ENCODE results near the gene TGM5. TPM values are rescaled to one million over a fixed set of nuclear protein-coding genes. Genes with fewer than 3 reads are reported as not detected.

The TGM5 gene
- total RNA-seq, 4 donors from 2014 or later: 61.6 to 146 (median 69.3) TPM

DNA sequence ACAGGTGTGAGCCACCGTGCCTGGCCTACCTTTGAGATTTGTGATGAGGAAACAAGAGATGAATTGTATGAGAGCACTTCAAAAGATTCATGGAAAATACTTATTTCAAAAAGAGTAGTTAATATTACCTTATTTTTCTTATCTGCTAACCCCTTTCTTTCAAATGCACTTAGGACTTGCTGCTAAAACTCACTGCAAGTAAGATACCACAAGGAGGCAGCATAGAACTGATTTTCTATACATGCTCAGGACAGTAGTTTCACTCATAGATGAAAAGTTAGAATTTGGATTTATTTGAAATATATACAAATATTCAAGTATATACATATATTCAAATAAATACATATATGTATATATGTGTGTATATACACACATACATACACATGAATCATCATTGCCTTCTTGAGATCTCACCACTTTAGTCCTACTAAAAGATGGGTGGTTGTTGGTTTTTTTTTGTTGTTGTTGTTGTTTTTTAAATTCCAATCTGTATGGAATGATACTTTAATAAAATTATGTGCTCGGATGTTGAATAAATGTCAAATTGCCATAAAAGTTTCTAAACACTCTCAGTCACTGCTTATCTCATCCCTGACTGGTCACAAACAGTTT, 79.1 kb downstream of the TGM5 start:
- 86% methylated on average over 2 of the region's 2 CpGs for WGBS

DNA sequence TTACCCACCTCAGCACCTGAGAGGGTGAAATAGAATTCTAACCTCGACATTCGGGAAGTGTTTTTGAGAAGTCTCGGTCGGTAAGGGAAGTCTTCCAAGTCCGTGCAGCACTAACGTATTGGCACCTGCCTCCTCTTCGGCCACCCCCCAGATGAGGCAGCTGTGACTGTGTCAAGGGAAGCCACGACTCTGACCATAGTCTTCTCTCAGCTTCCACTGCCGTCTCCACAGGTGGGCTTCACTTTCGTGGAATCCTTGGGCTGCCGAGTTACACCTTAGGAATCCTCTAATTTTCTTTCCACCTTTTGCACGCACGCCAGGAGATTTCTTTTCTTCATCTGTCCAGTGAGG, 80.8 kb downstream of the TGM5 start:
- peaks cover 31% of the 10 kb centered on the region for H3K4me1 ChIP-seq
- no peak for DNase-seq (ENCODE audit: low spot score in 2 of 2)

More for the DNA sequence above, 79.1 kb downstream of the TGM5 start:
- no peaks in the 10 kb centered on the region for H3K27me3 ChIP-seq
- H3K36me3 ChIP-seq: peaks cover 34% of the 10 kb centered on the region
- no peaks in the 10 kb centered on the region for H3K9me3 ChIP-seq
- TF ChIP-seq POLR2AphosphoS5 (IDR thresholded peaks at IDR 0.05) (no peak), CTCF (IDR thresholded peaks at IDR 0.05) (peak; percentile 32 to 33)
- H3K4me1 ChIP-seq: peaks cover 31% of the 10 kb centered on the region
- no peak for DNase-seq (ENCODE audit: low spot score in 2 of 2)
- no peak overlapping the region for H3K27ac ChIP-seq
- H3K4me3 ChIP-seq: no peak overlapping the region

DNA sequence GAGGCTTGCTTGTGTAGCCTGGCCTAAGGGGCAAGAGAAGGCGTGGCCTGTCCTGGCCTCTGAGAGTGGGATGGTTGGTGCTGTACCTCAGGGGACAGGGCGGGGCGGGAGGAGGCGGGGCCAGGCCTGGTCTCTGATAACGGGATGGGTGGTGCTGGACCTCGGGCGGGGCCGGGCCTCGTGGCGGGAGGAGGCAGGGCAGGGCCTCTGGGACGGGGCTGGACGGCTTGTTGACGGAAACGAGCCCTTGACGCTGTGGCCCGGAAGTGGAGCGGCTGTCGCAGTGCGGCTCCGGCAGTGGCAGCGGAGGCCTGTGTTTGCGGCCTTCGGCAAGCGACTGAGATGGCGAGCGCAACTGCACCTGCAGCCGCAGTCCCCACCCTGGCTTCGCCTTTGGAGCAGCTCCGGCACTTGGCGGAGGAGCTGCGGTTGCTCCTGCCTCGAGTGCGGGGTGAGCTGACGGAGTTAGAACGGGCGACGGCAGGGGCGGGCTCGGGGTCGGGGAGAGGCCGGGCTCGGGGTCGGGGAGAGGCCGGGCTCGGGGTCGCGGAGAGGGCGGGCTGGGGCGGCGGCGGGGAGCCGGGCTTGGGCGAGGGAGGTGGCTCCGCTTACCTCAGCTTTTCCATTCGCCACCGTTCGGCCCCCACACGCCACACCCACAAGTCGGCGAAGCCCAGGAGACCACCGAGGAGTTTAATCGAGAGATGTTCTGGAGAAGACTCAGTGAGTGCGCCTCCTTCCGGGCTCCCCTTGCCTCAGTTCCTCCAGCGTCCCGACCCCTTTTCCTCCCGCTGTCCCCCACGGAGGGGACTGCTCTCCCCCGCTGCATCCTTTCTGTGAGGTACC, 81.3 kb downstream of the TGM5 start, which contains the start of gene CCNDBP1:
Gene CCNDBP1, plus strand, starts transcription at position 247 of the 846 bp plus-strand sequence. Its CDS starts 96 bp downstream, at position 343.
- H3K27me3 ChIP-seq: no peaks in the 10 kb centered on the region
- TF ChIP-seq CTCF (IDR thresholded peaks at IDR 0.05) (no peak), POLR2AphosphoS5 (IDR thresholded peaks at IDR 0.05) (peak in 2 of 3 donors; percentile 86 to 91), POLR2A (IDR thresholded peaks at IDR 0.05) (peak; percentile 51 to 77)
- peak; percentile 97 for DNase-seq (ENCODE audit: low spot score in 2 of 2)
- H3K27ac ChIP-seq: peak within 1 kb of the TSS; percentile 89
- peaks cover 27% of the 10 kb centered on the region for H3K36me3 ChIP-seq
- peaks cover 31% of the 10 kb centered on the region for H3K4me1 ChIP-seq
- WGBS: under 1% methylated on average over 45 of the region's 69 CpGs
- H3K4me3 ChIP-seq: peak within 1 kb of the TSS; percentile 91
- H3K9me3 ChIP-seq: no peaks in the 10 kb centered on the region

More for the DNA sequence above, 80.8 kb downstream of the TGM5 start:
- Histone ChIP-seq H3K27me3 (no peaks in the 10 kb centered on the region), H3K27ac (peak overlapping the region; percentile 89), H3K4me3 (peak overlapping the region; percentile 91), H3K9me3 (no peaks in the 10 kb centered on the region), H3K36me3 (peaks cover 32% of the 10 kb centered on the region)
- TF ChIP-seq EP300 (IDR thresholded peaks at IDR 0.05) (no peak), CTCF (IDR thresholded peaks at IDR 0.05) (no peak), POLR2AphosphoS5 (IDR thresholded peaks at IDR 0.05) (no peak)
- 1% methylated on average over 13 of the region's 13 CpGs for WGBS

GRCh38 chr15:43184407-43185124, 82.2 kb downstream of the TGM5 start:
- H3K27ac ChIP-seq: peak overlapping the region; percentile 89
- no peak for TF ChIP-seq POLR2A (IDR thresholded peaks at IDR 0.05)
- TF ChIP-seq EP300 (IDR thresholded peaks at IDR 0.05): no peak
- 72% methylated on average over 8 of the region's 9 CpGs for WGBS
- H3K4me3 ChIP-seq: peak overlapping the region; percentile 91
- H3K36me3 ChIP-seq: peaks cover 19% of the 10 kb centered on the region
- no peaks in the 10 kb centered on the region for H3K27me3 ChIP-seq
- DNase-seq (ENCODE audit: low spot score in 2 of 2): no peak
- H3K4me1 ChIP-seq: peaks cover 26% of the 10 kb centered on the region
- H3K9me3 ChIP-seq: no peaks in the 10 kb centered on the region

DNA sequence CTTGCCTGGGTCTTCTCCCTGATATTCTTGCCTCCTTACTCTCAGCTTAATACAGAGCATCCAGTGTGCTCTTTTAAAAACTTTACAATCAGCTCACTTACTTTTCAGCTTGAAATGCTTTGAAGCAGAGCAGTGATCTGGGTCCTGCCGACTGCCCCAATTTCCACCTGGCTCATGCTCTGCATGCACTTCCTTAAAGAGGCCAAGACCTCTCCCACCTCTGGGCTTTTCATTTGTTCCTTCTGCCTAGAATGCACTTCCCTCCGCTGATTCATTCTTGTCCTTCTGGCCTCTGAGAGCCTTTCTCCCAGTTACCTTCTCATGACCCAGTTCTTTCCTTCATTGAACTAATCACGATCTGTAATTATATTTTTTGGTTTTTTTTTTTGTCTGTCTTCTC, 83.5 kb downstream of the TGM5 start:
- Histone ChIP-seq H3K27me3 (no peaks in the 10 kb centered on the region), H3K9me3 (no peaks in the 10 kb centered on the region), H3K36me3 (peaks cover 26% of the 10 kb centered on the region), H3K27ac (no peak overlapping the region), H3K4me3 (no peak overlapping the region), H3K4me1 (peaks cover 19% of the 10 kb centered on the region)
- 78% methylated on average over 3 of the region's 3 CpGs for WGBS
- TF ChIP-seq EP300 (IDR thresholded peaks at IDR 0.05) (no peak), CTCF (IDR thresholded peaks at IDR 0.05) (no peak), POLR2AphosphoS5 (IDR thresholded peaks at IDR 0.05) (no peak), POLR2A (IDR thresholded peaks at IDR 0.05) (no peak)
- DNase-seq (ENCODE audit: low spot score in 2 of 2): no peak

Other genes starting within 250 kb of the TGM5 start
- 10 to 100 TPM; 14.0 to 41.4 (median 19.2) TPM for gene UBR1, start 160.9 kb downstream of the TGM5 start, total RNA-seq
- 10 to 100 TPM; 12.5 to 31.3 (median 20.3) TPM for gene TMEM62, start 133.3 kb downstream of the TGM5 start, total RNA-seq
- gene CCNDBP1, start 81.5 kb downstream of the TGM5 start, total RNA-seq: 10 to 100 TPM; 55.9 to 93.7 (median 81.2) TPM
- not detected for gene EPB42, start 45.9 kb downstream of the TGM5 start, total RNA-seq
- not detected for gene TGM7, start 35.3 kb upstream of the TGM5 start, total RNA-seq
- 1 to 10 TPM; 3.2 to 5.7 (median 5.6) TPM for gene LCMT2, start 63.6 kb upstream of the TGM5 start, total RNA-seq
- gene ZSCAN29, start 104.1 kb upstream of the TGM5 start, total RNA-seq: 10 to 100 TPM in 3 of 4 donors, 1 to 10 TPM in 1; 7.7 to 21.1 (median 16.2) TPM
- 10 to 100 TPM; 13.0 to 28.5 (median 22.2) TPM for gene TUBGCP4, start 104.2 kb upstream of the TGM5 start, total RNA-seq
- 10 to 100 TPM; 17.6 to 49.4 (median 29.0) TPM for gene TP53BP1, start 226.2 kb upstream of the TGM5 start, total RNA-seq

Data from suprapubic skin (tissue), 4 donors.